ENCODE data around the gene DPCD. TPM values are rescaled to one million over a fixed set of nuclear protein-coding genes. Genes with fewer than 3 reads are reported as not detected.

DPCD gene
- total RNA-seq, 6 experiments from 2014 or later = 2.2 to 4.3 (median 3.5) TPM

DNA sequence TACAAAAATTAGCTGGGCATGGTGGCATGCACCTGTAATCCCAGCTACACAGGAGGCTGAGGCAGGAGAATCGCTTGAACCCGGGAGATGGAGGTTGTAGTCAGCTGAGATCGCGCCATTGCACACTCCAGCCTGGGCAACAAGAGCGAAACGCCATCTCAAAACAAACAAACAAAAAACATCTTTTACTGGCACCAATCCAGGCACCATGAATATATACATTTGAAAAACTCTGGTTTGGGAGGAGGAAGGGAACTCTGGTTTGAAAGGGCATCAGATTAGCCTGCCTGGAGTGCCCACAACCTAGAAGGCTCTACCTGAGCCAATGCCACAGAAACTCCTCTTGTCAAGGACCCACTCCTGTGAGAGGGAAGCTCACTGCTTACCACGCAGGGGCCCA lies 16.0 kb upstream of the DPCD start:
- no peak overlapping the region for H3K4me3 ChIP-seq
- intact Hi-C loops (cut with DNase I) = no loop called here
- H3K36me3 ChIP-seq = no peaks in the 10 kb centered on the region
- H3K4me1 ChIP-seq = peaks cover 0 to 12% (median 3%) of the 10 kb centered on the region in 4 donors
- no peak for TF ChIP-seq POLR2A (IDR thresholded peaks at IDR 0.05)
- ATAC-seq (no peak), DNase-seq (no peak)
- WGBS (ENCODE audit: insufficient coverage, low coverage, low lambda C conversion rate, missing lambda C conversion rate) = 96% methylated on average over 4 of the region's 7 CpGs
- H3K27ac ChIP-seq = no peak overlapping the region
- peaks cover 0 to 6% (median 0%) of the 10 kb centered on the region in 4 donors for H3K9me3 ChIP-seq
- H3K27me3 ChIP-seq = peaks cover 0 to 8% of the 10 kb centered on the region in 2 donors

DNA sequence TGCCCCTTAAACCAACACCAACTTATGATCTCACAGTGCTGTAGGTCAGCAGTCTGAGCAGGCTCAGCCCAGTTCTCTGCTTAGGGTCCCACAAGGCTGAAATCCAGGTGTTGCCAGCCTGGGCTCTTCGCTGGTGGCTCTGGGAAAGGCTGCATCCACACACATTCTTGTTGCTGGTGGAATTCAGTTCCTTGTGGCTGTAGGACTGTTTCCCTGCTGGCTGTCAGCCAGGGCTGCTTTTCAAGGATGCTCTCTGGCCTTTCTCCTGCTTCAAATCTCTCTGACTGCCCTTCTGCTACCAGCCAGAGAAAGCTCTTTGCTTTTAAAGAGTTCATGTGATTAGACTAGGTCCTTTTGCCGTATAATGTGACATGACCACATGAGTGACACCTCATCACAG lies 15.3 kb upstream of the DPCD start:
- WGBS (ENCODE audit: insufficient coverage, low coverage, low lambda C conversion rate, missing lambda C conversion rate) = 100% methylated on average over 1 of the region's 2 CpGs
- no peak for DNase-seq
- no peak for ATAC-seq
- Histone ChIP-seq H3K27me3 (peaks cover 0 to 8% of the 10 kb centered on the region in 2 donors), H3K9me3 (peaks cover 0 to 6% (median 0%) of the 10 kb centered on the region in 4 donors), H3K36me3 (no peaks in the 10 kb centered on the region), H3K27ac (no peak overlapping the region), H3K4me1 (peaks cover 0 to 12% (median 3%) of the 10 kb centered on the region in 4 donors), H3K4me3 (no peak overlapping the region)
- no peak for TF ChIP-seq POLR2A (IDR thresholded peaks at IDR 0.05)
- TF ChIP-seq, protein P1, sequence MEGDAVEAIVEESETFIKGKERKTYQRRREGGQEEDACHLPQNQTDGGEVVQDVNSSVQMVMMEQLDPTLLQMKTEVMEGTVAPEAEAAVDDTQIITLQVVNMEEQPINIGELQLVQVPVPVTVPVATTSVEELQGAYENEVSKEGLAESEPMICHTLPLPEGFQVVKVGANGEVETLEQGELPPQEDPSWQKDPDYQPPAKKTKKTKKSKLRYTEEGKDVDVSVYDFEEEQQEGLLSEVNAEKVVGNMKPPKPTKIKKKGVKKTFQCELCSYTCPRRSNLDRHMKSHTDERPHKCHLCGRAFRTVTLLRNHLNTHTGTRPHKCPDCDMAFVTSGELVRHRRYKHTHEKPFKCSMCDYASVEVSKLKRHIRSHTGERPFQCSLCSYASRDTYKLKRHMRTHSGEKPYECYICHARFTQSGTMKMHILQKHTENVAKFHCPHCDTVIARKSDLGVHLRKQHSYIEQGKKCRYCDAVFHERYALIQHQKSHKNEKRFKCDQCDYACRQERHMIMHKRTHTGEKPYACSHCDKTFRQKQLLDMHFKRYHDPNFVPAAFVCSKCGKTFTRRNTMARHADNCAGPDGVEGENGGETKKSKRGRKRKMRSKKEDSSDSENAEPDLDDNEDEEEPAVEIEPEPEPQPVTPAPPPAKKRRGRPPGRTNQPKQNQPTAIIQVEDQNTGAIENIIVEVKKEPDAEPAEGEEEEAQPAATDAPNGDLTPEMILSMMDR (IDR thresholded peaks at IDR 0.05) = no peak
- intact Hi-C loops (cut with DNase I) = no loop called here

DNA sequence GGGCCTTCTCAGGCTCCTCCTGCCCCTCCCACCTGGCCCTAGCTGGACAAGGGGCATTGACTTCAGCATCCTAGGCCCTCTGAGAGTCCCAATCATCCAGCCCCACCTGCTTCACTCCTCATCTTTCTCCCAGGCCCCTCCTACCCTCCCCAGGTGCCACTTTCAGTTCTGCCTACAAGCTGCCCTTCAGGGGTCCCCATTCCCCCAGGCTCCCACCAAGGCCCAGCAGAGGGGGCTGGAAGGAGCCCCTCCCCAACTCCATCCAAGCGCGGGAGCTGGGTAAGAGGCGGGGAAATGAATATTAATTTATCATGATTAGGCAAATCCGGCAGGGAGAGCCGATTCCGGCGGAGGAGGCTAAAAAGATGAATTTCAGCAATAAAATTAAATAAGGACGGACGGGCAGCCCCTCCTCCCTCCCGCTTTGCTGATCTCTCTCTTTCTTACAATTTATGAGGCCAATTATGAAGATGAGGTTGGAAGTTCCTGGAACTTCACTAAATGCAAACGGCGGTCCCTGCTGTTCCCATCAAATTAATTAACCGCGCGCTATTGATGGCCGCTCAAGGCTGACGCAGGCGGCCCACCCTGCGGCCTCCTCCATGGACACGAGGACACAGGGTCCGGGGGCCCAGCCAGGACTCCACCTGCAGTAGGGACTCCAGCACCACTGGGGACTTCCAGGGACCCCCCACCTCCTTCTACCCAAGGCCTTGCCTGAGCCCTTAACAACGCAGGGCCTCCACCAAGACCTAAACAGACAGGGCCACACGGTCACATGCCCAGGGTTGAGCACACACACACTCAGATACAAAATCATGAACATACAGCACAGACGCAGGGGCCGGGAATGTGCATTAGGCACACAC lies 14.0 kb upstream of the DPCD start:
- intact Hi-C loops (cut with DNase I) = no loop called here
- TF ChIP-seq, protein P1 (IDR thresholded peaks at IDR 0.05) = no peak
- no peak for TF ChIP-seq POLR2A (IDR thresholded peaks at IDR 0.05)
- WGBS (ENCODE audit: insufficient coverage, low coverage, low lambda C conversion rate, missing lambda C conversion rate) = 89% methylated on average over 11 of the region's 25 CpGs

DNA sequence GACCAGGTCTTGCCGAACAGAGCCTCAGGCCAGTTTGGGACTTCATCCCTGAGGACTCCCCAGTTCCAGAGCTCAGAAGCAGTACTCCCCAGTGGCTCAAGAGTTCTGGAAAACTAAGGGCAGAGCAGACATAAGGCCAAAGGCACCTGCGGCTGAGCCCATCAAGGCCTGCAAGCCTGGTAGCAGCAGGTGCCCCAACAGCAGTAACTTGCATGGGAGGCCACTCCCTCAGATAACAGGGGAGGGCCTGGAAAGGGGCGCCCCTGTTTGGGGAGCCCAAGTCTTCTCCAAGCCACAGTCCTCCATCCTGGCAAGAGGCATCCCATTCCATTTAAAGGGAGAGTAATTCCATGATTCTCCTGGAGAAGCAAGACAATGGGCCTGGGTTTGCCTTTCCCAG lies 13.0 kb upstream of the DPCD start:
- H3K4me1 ChIP-seq = peaks cover 0 to 6% (median 0%) of the 10 kb centered on the region in 4 donors
- peaks cover 0 to 6% (median 0%) of the 10 kb centered on the region in 4 donors for H3K9me3 ChIP-seq
- no peak for TF ChIP-seq POLR2A (IDR thresholded peaks at IDR 0.05)
- TF ChIP-seq, protein P1 (IDR thresholded peaks at IDR 0.05) = no peak
- no peak overlapping the region for H3K4me3 ChIP-seq
- intact Hi-C loops (cut with DNase I) = no loop called here
- peaks cover 0 to 15% (median 0%) of the 10 kb centered on the region in 4 donors for H3K36me3 ChIP-seq
- H3K27me3 ChIP-seq = no peaks in the 10 kb centered on the region
- WGBS (ENCODE audit: insufficient coverage, low coverage, low lambda C conversion rate, missing lambda C conversion rate) = no CpG with 5 or more reads among the region's 3 CpGs
- H3K27ac ChIP-seq = no peak overlapping the region
- no peak for ATAC-seq
- no peak for DNase-seq

More for the DNA sequence above, 14.0 kb upstream of the DPCD start:
- DNase-seq (no peak), ATAC-seq (no peak)
- H3K4me3 ChIP-seq = no peak overlapping the region
- peaks cover 0 to 8% of the 10 kb centered on the region in 2 donors for H3K27me3 ChIP-seq
- H3K4me1 ChIP-seq = peaks cover 0 to 12% (median 3%) of the 10 kb centered on the region in 4 donors
- H3K27ac ChIP-seq = no peak overlapping the region
- H3K36me3 ChIP-seq = peaks cover 0 to 6% (median 0%) of the 10 kb centered on the region in 4 donors
- H3K9me3 ChIP-seq = peaks cover 0 to 6% (median 0%) of the 10 kb centered on the region in 4 donors

Data from right lobe of liver (tissue), 6 donors.